ENCODE results near the gene IRF8. TPM values are rescaled to one million over a fixed set of nuclear protein-coding genes. Genes with fewer than 3 reads are reported as not detected.

Gene IRF8
- total and polyA plus RNA-seq, 2 of the 4 experiments (the other 2 are of a cell fraction), result not detected

GRCh38 chr16:85871756-85872155 lies 27.2 kb upstream of the IRF8 start:
- Histone ChIP-seq H4K5ac (ENCODE audit: low read depth, low read length) (no peak overlapping the region), H3K27me3 (ENCODE audit: control insufficient read depth, insufficient read depth, low read length) (peaks cover 43% of the 10 kb centered on the region), H3K9me3 (ENCODE audit: control insufficient read depth, insufficient read depth, low read length) (peaks cover 4% of the 10 kb centered on the region), H2BK15ac (ENCODE audit: low read depth, low read length) (no peak overlapping the region), H3K27ac (ENCODE audit: insufficient read depth, low read length) (no peak overlapping the region), H4K20me1 (ENCODE audit: insufficient read depth, low read length) (no peaks in the 10 kb centered on the region), H2AFZ (replicated peaks; ENCODE audit: low read length, poor library complexity) (no peak overlapping the region), H4K91ac (ENCODE audit: insufficient read depth, low read depth, low read length) (no peak overlapping the region), H3K14ac (replicated peaks; ENCODE audit: low read depth, low read length) (no peak overlapping the region), H4K8ac (ENCODE audit: low read depth in 2 of 2, low read length in 2 of 2) (no peak overlapping the region), H3K36me3 (ENCODE audit: control insufficient read depth, insufficient read depth, low read length) (no peaks in the 10 kb centered on the region), H2BK20ac (ENCODE audit: low read depth, low read length) (no peak overlapping the region), H2BK5ac (ENCODE audit: low read depth, low read length, poor library complexity, severe bottlenecking) (no peak overlapping the region), H3K9me1 (ENCODE audit: insufficient read depth, low read length) (no peaks in the 10 kb centered on the region), H3K4ac (ENCODE audit: low read depth, low read length) (no peak overlapping the region), H3K23ac (ENCODE audit: low read depth, low read length) (no peak overlapping the region), H2AK9ac (replicated peaks; ENCODE audit: low read depth, low read length, poor library complexity) (no peak overlapping the region), H2AK5ac (ENCODE audit: low read depth, low read length) (no peak overlapping the region), H3K4me3 (ENCODE audit: insufficient read depth, low read depth, low read length) (no peak overlapping the region), H2BK120ac (ENCODE audit: low read depth, low read length) (no peak overlapping the region), H3K4me1 (ENCODE audit: control insufficient read depth, insufficient read depth, low read length) (no peaks in the 10 kb centered on the region), H3K4me2 (ENCODE audit: low read depth, low read length) (no peak overlapping the region), H3K56ac (ENCODE audit: extremely low read depth, insufficient read depth, low read length) (no peak overlapping the region), H3K79me1 (ENCODE audit: low read depth in 1 of 2, low read length in 2 of 2) (no peaks in the 10 kb centered on the region), H3K9ac (ENCODE audit: low read depth, low read length) (no peak overlapping the region), H3K18ac (ENCODE audit: low read depth, low read length) (no peak overlapping the region)
- dilution Hi-C loops (cut with HindIII; ENCODE audit: low sequenced_read_pairs, unreplicated experiment), result no loop called here
- no peak for DNase-seq
- no peak for ATAC-seq (ENCODE audit: low read depth)
- in situ Hi-C loops (cut with MboI; ENCODE audit: low sequenced_read_pairs), result no loop called here
- POLR2A ChIA-PET (ENCODE audit: unreplicated experiment), result no interaction called here
- no TSS peak for BruUV-seq (replicated peaks)
- no peak for TF ChIP-seq RCOR1 (IDR thresholded peaks at IDR 0.05; ENCODE audit: insufficient replicate concordance, low read length)
- TF ChIP-seq FOS (IDR thresholded peaks at IDR 0.05; ENCODE audit: low read depth, low read length), result no peak
- no peak for TF ChIP-seq MAFK (IDR thresholded peaks at IDR 0.05; ENCODE audit: low read depth, low read length)
- TF ChIP-seq USF2 (IDR thresholded peaks at IDR 0.05; ENCODE audit: low read depth, low read length), result no peak
- no peak for TF ChIP-seq NFE2L2 (IDR thresholded peaks at IDR 0.05; ENCODE audit: low read depth, low read length)
- TF ChIP-seq ELK1 (IDR thresholded peaks at IDR 0.05; ENCODE audit: borderline replicate concordance, low read depth, low read length), result no peak
- TF ChIP-seq RFX5 (IDR thresholded peaks at IDR 0.05; ENCODE audit: low read depth, low read length), result no peak
- no peak for TF ChIP-seq MXI1 (IDR thresholded peaks at IDR 0.05; ENCODE audit: borderline replicate concordance, low read depth, low read length)
- TF ChIP-seq BHLHE40 (IDR thresholded peaks at IDR 0.05; ENCODE audit: low read depth, low read length), result no peak
- no peak for TF ChIP-seq RAD21 (IDR thresholded peaks at IDR 0.05; ENCODE audit: low read length)
- TF ChIP-seq MAZ (IDR thresholded peaks at IDR 0.05; ENCODE audit: borderline replicate concordance, low read depth, low read length), result no peak
- TF ChIP-seq CHD1 (IDR thresholded peaks at IDR 0.05; ENCODE audit: low read depth, low read length), result no peak
- no peak for TF ChIP-seq CEBPB (IDR thresholded peaks at IDR 0.05; ENCODE audit: low read depth, low read length)
- no peak for TF ChIP-seq CTCF (conservative IDR thresholded peaks at IDR 0.05; ENCODE audit: low read depth, low read length)
- intact Hi-C loops (cut with micrococcal nuclease), result no loop called here
- 80% methylated on average over 1 of the region's 7 CpGs; no CpG with 5 or more reads in 1 of the 2 experiments for WGBS, 2 experiments (ENCODE audit: extremely low coverage in 2 of 2, insufficient read length in 1 of 2)
- CTCF ChIA-PET, result no interaction called here
